HAP-1 (cell line): ENCODE results near the gene MYO7A.

ENCODE experiments used
- DNase-seq, 2 experiments: peaks; one replicate each; pipeline ENCODE4 v3.0.0-alpha.2; 2016 to 2020; ENCODE audit warnings: low spot score in 2 of 2
- H3K27me3 ChIP-seq: fragments of 250-450 bp; sonication (Bioruptor Pico); 2 replicates; pipeline ENCODE4 v1.5.1; 2020; ENCODE audit warnings: low read depth, mild to moderate bottlenecking, moderate library complexity
- H3K36me3 ChIP-seq: fragments of 250-450 bp; sonication (Bioruptor Pico); replicated peaks from 2 replicates; pipeline ENCODE4 v1.5.1; 2020; ENCODE audit warnings: mild to moderate bottlenecking
- H3K4me1 ChIP-seq: fragments of 250-450 bp; sonication (Bioruptor Pico); 2 replicates; pipeline ENCODE4 v1.5.1; 2020; ENCODE audit warnings: mild to moderate bottlenecking
- H3K4me3 ChIP-seq: fragments of 250-450 bp; sonication (Bioruptor Pico); 2 replicates; pipeline ENCODE4 v1.5.1; 2020; ENCODE audit warnings: mild to moderate bottlenecking, moderate library complexity
- H3K9me3 ChIP-seq: fragments of 250-450 bp; sonication (Bioruptor Pico); 2 replicates; pipeline ENCODE4 v1.5.1; 2020; ENCODE audit warnings: mild to moderate bottlenecking, moderate library complexity
- in situ Hi-C: fragments of 300-500 bp; cut with MboI; formaldehyde crosslinking; loops from 3 replicates; pipeline ENCODE4 v1.14.3; 2020; ENCODE audit warnings: low sequenced_read_pairs, inconsistent platforms, mixed read lengths

Gene MYO7A

GRCh38 chr11:77193911-77194830, 66.1 kb downstream of the MYO7A start:
- no peak for DNase-seq
- no peaks in the 10 kb centered on the region for H3K9me3 ChIP-seq
- H3K36me3 ChIP-seq, result no peaks in the 10 kb centered on the region
- H3K27me3 ChIP-seq, result no peaks in the 10 kb centered on the region
- no peaks in the 10 kb centered on the region for H3K4me1 ChIP-seq
- no peak overlapping the region for H3K4me3 ChIP-seq
- in situ Hi-C loops, result loop anchor here (10.0 kb wide), 1 partner anchor 361 kb away; no protein-coding TSS in a partner anchor

DNA sequence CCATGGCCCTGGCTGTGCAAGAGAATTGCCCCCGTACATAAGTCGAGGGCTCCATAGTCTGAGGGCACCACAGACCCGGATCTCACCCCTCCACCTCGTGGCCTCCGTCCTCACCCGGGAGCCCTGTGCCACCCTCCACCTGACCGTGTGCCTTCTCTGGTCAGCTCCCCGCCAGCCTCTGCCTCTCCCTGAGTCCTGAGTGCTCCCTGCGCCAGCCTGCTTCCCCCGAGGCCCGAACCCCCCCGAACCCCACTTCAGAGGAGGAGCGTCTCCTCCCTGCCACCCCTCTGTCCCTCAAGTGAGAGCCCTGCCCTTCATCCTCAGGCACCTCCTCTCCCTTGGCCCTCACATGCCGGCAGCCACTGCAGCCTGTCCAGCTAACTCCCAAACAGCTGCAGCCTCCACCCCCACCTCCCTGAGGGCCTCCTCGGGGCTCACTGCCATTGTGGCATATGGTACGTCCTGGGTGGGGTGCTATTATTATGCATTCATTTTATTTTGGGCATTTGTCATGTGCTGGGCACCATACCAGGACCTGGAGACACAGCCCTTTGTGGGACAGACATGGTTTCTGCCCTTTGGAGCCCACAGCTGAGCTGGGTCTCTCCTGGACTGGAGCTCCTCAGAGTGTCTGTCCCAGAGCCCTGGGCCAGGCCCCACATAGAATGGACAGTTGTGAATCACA, 67.2 kb downstream of the MYO7A start:
- no peak overlapping the region for H3K4me3 ChIP-seq
- no peak for DNase-seq
- in situ Hi-C loops, result loop anchor here (10.0 kb wide), 1 partner anchor 360 kb away; no protein-coding TSS in a partner anchor
- no peaks in the 10 kb centered on the region for H3K4me1 ChIP-seq
- no peaks in the 10 kb centered on the region for H3K9me3 ChIP-seq
- H3K36me3 ChIP-seq, result no peaks in the 10 kb centered on the region
- H3K27me3 ChIP-seq, result no peaks in the 10 kb centered on the region

DNA sequence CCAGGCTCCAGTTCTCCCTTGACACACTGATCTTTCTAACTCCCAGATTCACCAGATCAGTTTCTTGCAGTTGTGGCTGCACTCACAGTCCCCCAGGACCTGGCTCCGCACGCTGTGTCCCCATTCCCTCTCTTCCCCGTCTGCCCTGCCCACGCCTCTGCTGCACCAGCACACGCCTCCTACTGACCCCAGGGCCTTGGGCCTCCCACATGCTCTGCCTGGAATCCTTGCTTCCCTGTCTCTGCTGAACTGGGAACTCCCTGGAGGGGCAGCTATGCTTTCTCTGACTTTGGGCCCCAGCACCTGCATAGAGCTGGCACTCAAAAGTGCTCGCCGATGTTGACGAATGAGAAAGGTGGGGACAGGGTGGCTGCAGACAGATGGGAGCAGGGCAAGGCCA, 68.9 kb downstream of the MYO7A start:
- Histone ChIP-seq H3K27me3 (no peaks in the 10 kb centered on the region), H3K4me1 (no peaks in the 10 kb centered on the region), H3K36me3 (no peaks in the 10 kb centered on the region), H3K4me3 (no peak overlapping the region), H3K9me3 (no peaks in the 10 kb centered on the region)
- in situ Hi-C loops, result loop anchor here (10.0 kb wide), 1 partner anchor 358 kb away; no protein-coding TSS in a partner anchor
- no peak for DNase-seq

- H3K4me1 ChIP-seq, result no peaks in the 10 kb centered on the region
- no peaks in the 10 kb centered on the region for H3K9me3 ChIP-seq
- no peak for DNase-seq
- no peaks in the 10 kb centered on the region for H3K36me3 ChIP-seq
- in situ Hi-C loops, result loop anchor here (10.0 kb wide), 1 partner anchor 357 kb away; no protein-coding TSS in a partner anchor
- no peak overlapping the region for H3K4me3 ChIP-seq
- H3K27me3 ChIP-seq, result no peaks in the 10 kb centered on the region
Observed at GRCh38 chr11:77197626-77198320, 69.7 kb downstream of the MYO7A start.

DNA sequence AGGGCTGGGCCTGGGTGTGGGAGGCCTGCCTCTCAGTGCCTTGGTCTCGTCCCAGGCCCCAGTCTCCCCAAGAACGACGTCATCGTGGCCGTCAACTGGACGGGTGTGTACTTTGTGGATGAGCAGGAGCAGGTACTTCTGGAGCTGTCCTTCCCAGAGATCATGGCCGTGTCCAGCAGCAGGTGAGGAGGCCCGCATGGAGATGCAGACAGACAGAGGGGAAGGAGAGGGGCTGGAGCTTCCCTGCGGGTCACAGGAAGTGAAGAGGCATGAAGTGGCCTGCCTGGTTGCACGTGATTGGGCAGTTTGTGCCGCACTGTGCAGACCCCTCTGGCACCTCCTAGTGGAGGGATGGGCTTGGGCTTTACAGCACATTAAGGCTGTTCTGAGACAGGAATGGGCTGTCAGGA, 70.4 kb downstream of the MYO7A start:
- in situ Hi-C loops, result loop anchor here (10.0 kb wide), 1 partner anchor 356 kb away; no protein-coding TSS in a partner anchor
- no peaks in the 10 kb centered on the region for H3K4me1 ChIP-seq
- H3K4me3 ChIP-seq, result no peak overlapping the region
- DNase-seq, result peak; percentile 21 to 77
- no peaks in the 10 kb centered on the region for H3K27me3 ChIP-seq
- H3K9me3 ChIP-seq, result no peaks in the 10 kb centered on the region
- no peaks in the 10 kb centered on the region for H3K36me3 ChIP-seq

DNA sequence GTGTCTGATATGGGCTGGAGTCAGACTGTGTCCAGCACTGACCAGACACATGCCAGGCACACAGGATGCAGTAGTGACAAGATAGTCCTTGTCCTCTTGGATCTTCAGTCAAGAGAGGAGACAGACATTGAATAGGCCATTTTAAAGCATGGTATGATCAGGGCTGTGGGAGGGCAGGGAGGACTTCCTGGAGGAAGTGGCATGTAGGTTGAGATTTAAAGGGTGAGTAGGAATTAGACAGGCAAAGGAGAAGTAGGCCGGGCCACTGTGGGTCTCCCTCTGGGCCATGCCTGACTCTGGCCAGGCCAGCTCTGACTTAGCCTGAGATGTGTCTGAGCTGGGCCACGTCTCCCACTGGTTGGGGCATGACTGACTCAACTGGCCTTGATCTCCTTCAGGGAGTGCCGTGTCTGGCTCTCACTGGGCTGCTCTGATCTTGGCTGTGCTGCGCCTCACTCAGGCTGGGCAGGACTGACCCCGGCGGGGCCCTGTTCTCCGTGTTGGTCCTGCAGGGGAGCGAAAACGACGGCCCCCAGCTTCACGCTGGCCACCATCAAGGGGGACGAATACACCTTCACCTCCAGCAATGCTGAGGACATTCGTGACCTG, 71.2 kb downstream of the MYO7A start:
- Histone ChIP-seq H3K36me3 (no peaks in the 10 kb centered on the region), H3K4me3 (no peak overlapping the region), H3K27me3 (no peaks in the 10 kb centered on the region), H3K9me3 (no peaks in the 10 kb centered on the region), H3K4me1 (no peaks in the 10 kb centered on the region)
- no peak for DNase-seq
- in situ Hi-C loops, result loop anchor here (10.0 kb wide), 1 partner anchor 356 kb away; no protein-coding TSS in a partner anchor

GRCh38 chr11:77200351-77201268, 72.6 kb downstream of the MYO7A start:
- no peak for DNase-seq

GRCh38 chr11:77201370-77201769, 73.3 kb downstream of the MYO7A start:
- H3K4me1 ChIP-seq, result no peaks in the 10 kb centered on the region
- no peak overlapping the region for H3K4me3 ChIP-seq
- H3K9me3 ChIP-seq, result no peaks in the 10 kb centered on the region
- peak in 1 of 2 experiments; percentile 2 for DNase-seq
- H3K27me3 ChIP-seq, result no peaks in the 10 kb centered on the region
- no peaks in the 10 kb centered on the region for H3K36me3 ChIP-seq
- in situ Hi-C loops, result no loop called here

More at GRCh38 chr11:77200351-77201268, 72.6 kb downstream of the MYO7A start:
- Histone ChIP-seq H3K36me3 (no peaks in the 10 kb centered on the region), H3K9me3 (no peaks in the 10 kb centered on the region), H3K4me3 (no peak overlapping the region), H3K4me1 (no peaks in the 10 kb centered on the region), H3K27me3 (no peaks in the 10 kb centered on the region)
- in situ Hi-C loops, result no loop called here

DNA sequence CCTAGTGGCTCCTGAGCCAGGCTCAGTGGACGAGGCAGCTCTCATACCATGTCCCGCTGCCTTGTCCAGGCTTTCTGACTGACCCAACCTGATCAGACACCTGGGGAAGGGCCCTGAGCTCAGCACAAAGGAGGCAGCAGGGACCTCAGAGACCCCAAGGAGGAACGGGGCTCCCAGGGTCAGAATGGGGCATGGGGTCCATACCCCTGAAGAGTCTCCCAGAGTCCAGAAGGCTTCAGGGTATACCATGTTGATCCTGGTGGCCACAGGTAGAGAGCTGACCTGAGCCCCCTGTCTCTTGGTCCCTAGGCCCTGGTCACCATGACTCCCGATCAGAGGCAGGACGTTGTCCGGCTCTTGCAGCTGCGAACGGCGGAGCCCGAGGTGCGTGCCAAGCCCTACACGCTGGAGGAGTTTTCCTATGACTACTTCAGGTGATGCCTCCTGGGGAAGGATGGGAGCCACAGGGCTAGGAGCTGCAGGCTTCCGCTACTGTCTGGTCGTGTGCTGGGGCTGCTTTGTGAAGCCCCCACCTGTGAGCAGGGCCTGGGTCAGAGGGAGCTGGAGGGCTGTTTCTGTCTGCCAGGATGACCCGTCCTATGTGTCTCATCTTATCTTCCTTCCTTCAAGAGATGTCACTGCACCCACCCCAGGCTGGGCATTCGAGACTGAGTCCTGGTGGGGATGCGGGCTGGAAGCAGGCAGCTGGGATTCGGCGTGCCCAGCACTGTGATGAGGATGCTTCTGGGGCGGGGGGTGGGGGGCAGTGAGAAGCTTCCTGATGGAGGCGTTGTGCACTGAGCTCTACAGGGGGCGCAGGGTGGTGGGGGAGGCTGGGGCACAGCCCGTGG, 74.2 kb downstream of the MYO7A start:
- no peaks in the 10 kb centered on the region for H3K9me3 ChIP-seq
- in situ Hi-C loops, result no loop called here
- no peaks in the 10 kb centered on the region for H3K36me3 ChIP-seq
- no peak for DNase-seq
- no peak overlapping the region for H3K4me3 ChIP-seq
- no peaks in the 10 kb centered on the region for H3K4me1 ChIP-seq
- no peaks in the 10 kb centered on the region for H3K27me3 ChIP-seq

DNA sequence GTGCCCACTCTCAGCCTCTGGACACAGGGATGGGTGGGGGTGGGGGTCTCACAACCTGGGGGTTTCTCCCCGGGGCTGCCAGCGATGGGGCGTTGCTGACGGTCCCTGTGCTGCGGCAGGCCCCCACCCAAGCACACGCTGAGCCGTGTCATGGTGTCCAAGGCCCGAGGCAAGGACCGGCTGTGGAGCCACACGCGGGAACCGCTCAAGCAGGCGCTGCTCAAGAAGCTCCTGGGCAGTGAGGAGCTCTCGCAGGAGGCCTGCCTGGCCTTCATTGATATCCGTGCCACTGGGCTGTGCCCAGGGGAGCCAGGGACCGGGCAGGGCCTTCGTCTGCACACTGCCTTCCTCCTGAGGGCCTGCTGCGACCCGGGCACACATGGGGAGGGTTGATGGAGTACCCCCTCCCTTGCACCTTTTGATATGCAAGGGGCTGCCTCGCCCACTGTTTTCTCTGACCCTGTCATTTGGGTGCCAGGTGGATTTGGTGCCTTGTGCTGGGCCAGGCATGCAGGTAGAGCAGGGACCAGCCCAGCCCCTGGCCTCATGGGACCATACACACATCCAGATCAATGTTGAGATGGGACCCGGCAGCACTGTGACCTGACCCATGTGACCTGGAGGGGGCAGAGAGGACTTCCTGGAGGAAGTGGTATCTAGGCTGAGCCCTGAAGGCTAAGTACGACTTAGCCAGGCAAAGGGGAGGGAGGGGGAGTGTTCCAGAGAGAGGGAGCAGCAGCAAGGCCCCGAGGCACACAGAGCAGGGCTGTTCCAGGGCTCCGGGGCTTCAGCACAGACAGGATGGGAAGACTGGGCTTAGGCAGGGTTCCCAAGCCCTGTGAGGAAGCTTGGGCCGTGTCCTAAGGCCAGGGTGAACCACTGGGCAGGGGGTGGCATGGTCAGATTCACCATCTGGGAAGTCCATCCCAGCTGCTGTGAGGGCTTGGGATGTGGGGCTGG, 75.2 kb downstream of the MYO7A start:
- Histone ChIP-seq H3K9me3 (no peaks in the 10 kb centered on the region), H3K36me3 (no peaks in the 10 kb centered on the region), H3K27me3 (no peaks in the 10 kb centered on the region), H3K4me1 (no peaks in the 10 kb centered on the region), H3K4me3 (no peak overlapping the region)
- in situ Hi-C loops, result no loop called here
- DNase-seq, result no peak
